CD14-positive monocyte (primary cell): ENCODE data around the gene ADPRM. TPM values are rescaled to one million over a fixed set of nuclear protein-coding genes. Genes with fewer than 3 reads are reported as not detected.

Source experiments
- DNase-seq, 3 donors: peaks; one replicate each; pipeline ENCODE4 v3.0.0-alpha.2; 2011 to 2022
- H2AFZ ChIP-seq: 2 replicates; pipeline ENCODE4 v1.6.0; 2012; ENCODE audit warnings: mild to moderate bottlenecking, low read depth, low read length, inconsistent platforms; ENCODE audit not compliant: insufficient read depth, poor library complexity, severe bottlenecking
- H3K27ac ChIP-seq, 2 donors: 1 replicate in 1 of 2; 2 replicates in 1 of 2; pipeline ENCODE4 v1.5.1; 2012 to 2013; ENCODE audit warnings: low read length in 2 of 2, control low read depth in 1 of 2, inconsistent platforms in 1 of 2, low read depth in 1 of 2, mild to moderate bottlenecking in 1 of 2
- H3K27me3 ChIP-seq, 2 donors: one replicate each; pipeline versions ENCODE4 v1.6.0 to v1.6.1; 2011 to 2013; ENCODE audit warnings: low read length in 2 of 2; ENCODE audit not compliant: control insufficient read depth in 2 of 2, insufficient read depth in 2 of 2
- H3K36me3 ChIP-seq, 2 donors: replicated peaks in 1 of 2; 1 replicate in 1 of 2; 2 replicates in 1 of 2; pipeline versions ENCODE4 v1.5.1 to v1.6.1; 2012 to 2013; ENCODE audit warnings: low read length in 2 of 2, control low read depth in 1 of 2, inconsistent platforms in 1 of 2, mild to moderate bottlenecking in 1 of 2; ENCODE audit not compliant: insufficient read depth in 2 of 2, control insufficient read depth in 1 of 2
- H3K4me1 ChIP-seq, 2 donors: 1 replicate in 1 of 2; 2 replicates in 1 of 2; pipeline versions ENCODE4 v1.5.1 to v1.6.1; 2012 to 2013; ENCODE audit warnings: low read length in 2 of 2, control low read depth in 1 of 2, inconsistent platforms in 1 of 2, mild to moderate bottlenecking in 1 of 2, moderate library complexity in 1 of 2; ENCODE audit not compliant: insufficient read depth in 2 of 2, control insufficient read depth in 1 of 2
- H3K4me2 ChIP-seq: replicated peaks from 2 replicates; pipeline ENCODE3; 2012; ENCODE audit warnings: low read length, moderate library complexity, mild to moderate bottlenecking; ENCODE audit not compliant: poor library complexity, severe bottlenecking; ENCODE audit errors: extremely low read depth
- H3K4me3 ChIP-seq, 3 experiments: fragments of 200-600 bp in 1 of 3; sonication (generic) in 1 of 3; replicated peaks in 1 of 3; 1 replicate in 2 of 3; 2 replicates in 1 of 3; pipeline ENCODE4 v1.5.1; 2011 to 2013; ENCODE audit warnings: low read length in 3 of 3, mild to moderate bottlenecking in 3 of 3, control low read depth in 2 of 3, low read depth in 2 of 3, inconsistent platforms in 1 of 3, moderate library complexity in 1 of 3
- H3K79me2 ChIP-seq: 2 replicates; pipeline ENCODE4 v1.6.0; 2012; ENCODE audit warnings: mild to moderate bottlenecking, control low read depth, inconsistent platforms, low read length, moderate library complexity; ENCODE audit not compliant: insufficient read depth
- H3K9ac ChIP-seq: 2 replicates; pipeline ENCODE4 v1.6.0; 2017; ENCODE audit warnings: low read length, mild to moderate bottlenecking; ENCODE audit not compliant: insufficient read depth, poor library complexity, severe bottlenecking
- H3K9me3 ChIP-seq, 2 donors: replicated peaks in 1 of 2; 1 replicate in 1 of 2; 2 replicates in 1 of 2; pipeline versions ENCODE4 v1.5.1 to v1.6.1; 2012 to 2013; ENCODE audit warnings: low read length in 2 of 2, control low read depth in 1 of 2; ENCODE audit not compliant: control insufficient read depth in 1 of 2, insufficient read depth in 1 of 2
- H4K20me1 ChIP-seq: 2 replicates; pipeline ENCODE4 v1.6.0; 2012; ENCODE audit warnings: mild to moderate bottlenecking, low read length, control low read depth, moderate library complexity; ENCODE audit not compliant: insufficient read depth
- H3K27ac Mint-ChIP-seq, 7 donors: one replicate each; pipeline ENCODE4 v1.8.0; 2020; ENCODE audit warnings: mild to moderate bottlenecking in 7 of 7, mixed read lengths in 7 of 7, moderate library complexity in 6 of 7, inconsistent platforms in 2 of 7
- H3K27me3 Mint-ChIP-seq, 3 donors: one replicate each; pipeline ENCODE4 v1.8.0; 2021 to 2022; ENCODE audit warnings: low read depth in 3 of 3, mild to moderate bottlenecking in 3 of 3, mixed read lengths in 3 of 3, moderate library complexity in 3 of 3, inconsistent platforms in 1 of 3
- H3K36me3 Mint-ChIP-seq, 2 donors: one replicate each; pipeline ENCODE4 v1.8.0; 2020; ENCODE audit warnings: mixed read lengths in 2 of 2, inconsistent platforms in 1 of 2, mild to moderate bottlenecking in 1 of 2
- H3K4me1 Mint-ChIP-seq: one replicate; pipeline ENCODE4 v1.8.0; 2020; ENCODE audit warnings: mild to moderate bottlenecking, mixed read lengths
- H3K4me3 Mint-ChIP-seq, 2 donors: one replicate each; pipeline ENCODE4 v1.8.0; 2020; ENCODE audit warnings: mild to moderate bottlenecking in 2 of 2, mixed read lengths in 2 of 2, moderate library complexity in 1 of 2
- H3K9me3 Mint-ChIP-seq, 7 donors: one replicate each; pipeline ENCODE4 v1.8.0; 2020 to 2022; ENCODE audit warnings: mixed read lengths in 7 of 7, mild to moderate bottlenecking in 6 of 7, moderate library complexity in 6 of 7, inconsistent platforms in 2 of 7
- CTCF ChIP-seq: fragments of 200-600 bp; IDR thresholded peaks from one replicate; pipeline ENCODE4 v1.8.0; 2022; ENCODE audit warnings: antibody characterized with exemption, mild to moderate bottlenecking
- WGBS: methylation state at CpG from one replicate; pipeline ENCODE4 v1.1.5; 2013; ENCODE audit warnings: missing lambda C conversion rate; ENCODE audit not compliant: insufficient coverage; 5-methylcytosine and 5-hydroxymethylcytosine counted together
- intact Hi-C, 2 donors: fragments of 100-400 bp; cut with micrococcal nuclease; formaldehyde crosslinking; loops; one replicate each; pipeline versions ENCODE4 v1.15.0 to v1.15.1; 2023
- polyA plus RNA-seq, 3 donors: library from polyadenylated mRNA; depleted of rRNA in 1 of 3; unstranded in 2 of 3; stranded (reverse) in 1 of 3; fragments of 300-500 nt in 2 of 3; fragments of >200 nt in 1 of 3; fragmentation: Illumina TruSeq in 2 of 3; gene quantifications; 1 replicate in 2 of 3; 2 replicates in 1 of 3; pipeline ENCODE4 v1.2.3, GENCODE V29; 2012 to 2021

ADPRM gene
- polyA plus RNA-seq, 3 donors: 6.0 to 9.3 (median 7.5) TPM

- no peaks in the 10 kb centered on the region for H3K27me3 ChIP-seq
- H3K27ac Mint-ChIP-seq: peak overlapping the region in 1 of 7 donors; percentile 46
- TF ChIP-seq CTCF: no peak
These were observed 28.6 kb upstream of the ADPRM start for GRCh38 chr17:10668775-10669174.

DNA sequence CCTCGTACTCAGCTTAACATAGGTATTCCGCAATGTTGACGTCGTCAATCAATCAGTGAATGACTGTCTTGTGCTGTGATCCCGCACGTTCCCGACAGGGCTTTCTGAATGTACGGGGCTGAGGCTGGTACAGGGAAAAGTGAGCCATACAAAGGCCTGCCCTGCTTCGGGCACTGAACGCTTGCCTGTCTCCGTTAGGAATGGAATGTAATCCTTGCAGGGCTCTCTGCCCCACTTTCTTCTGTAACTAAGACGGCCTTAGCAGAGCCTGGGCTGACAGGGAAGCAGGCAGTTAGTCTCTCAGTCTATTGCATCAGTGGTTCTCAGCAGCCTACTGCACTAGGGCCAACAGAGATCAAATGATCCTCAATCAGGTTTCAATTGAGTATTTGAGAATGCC lies 24.1 kb upstream of the ADPRM start:
- H3K27me3 ChIP-seq: no peaks in the 10 kb centered on the region
- Mint-ChIP-seq H3K9me3 (no peaks in the 10 kb centered on the region), H3K36me3 (peaks cover 39 to 51% of the 10 kb centered on the region in 2 donors)

More at GRCh38 chr17:10668775-10669174, 28.6 kb upstream of the ADPRM start:
- H3K4me3 ChIP-seq: no peak overlapping the region
- no peak overlapping the region for H3K27ac ChIP-seq
- peaks cover 0 to 7% of the 10 kb centered on the region in 2 donors for H3K36me3 ChIP-seq
- H2AFZ ChIP-seq: no peak overlapping the region
- DNase-seq: no peak
- H3K36me3 Mint-ChIP-seq: peaks cover 14 to 20% of the 10 kb centered on the region in 2 donors
- H3K9me3 ChIP-seq: no peaks in the 10 kb centered on the region
- no peak overlapping the region for H3K4me2 ChIP-seq
- no peaks in the 10 kb centered on the region for H4K20me1 ChIP-seq
- no peak overlapping the region for H3K9ac ChIP-seq
- H3K79me2 ChIP-seq: no peaks in the 10 kb centered on the region
- H3K4me1 Mint-ChIP-seq: no peaks in the 10 kb centered on the region
- H3K4me1 ChIP-seq: no peaks in the 10 kb centered on the region
- no peaks in the 10 kb centered on the region for H3K27me3 Mint-ChIP-seq
- WGBS: no CpG with 5 or more reads among the region's 1 CpG
- no peaks in the 10 kb centered on the region for H3K9me3 Mint-ChIP-seq
- no peak overlapping the region for H3K4me3 Mint-ChIP-seq
- intact Hi-C loops: no loop called here

More for the DNA sequence above, 24.1 kb upstream of the ADPRM start:
- peaks cover 0 to 2% (median 0%) of the 10 kb centered on the region in 3 donors for H3K27me3 Mint-ChIP-seq
- intact Hi-C loops: no loop called here
- Histone ChIP-seq H3K4me2 (no peak overlapping the region), H4K20me1 (no peaks in the 10 kb centered on the region), H3K27ac (no peak overlapping the region), H2AFZ (no peak overlapping the region), H3K36me3 (peaks cover 21 to 50% of the 10 kb centered on the region in 2 donors), H3K9ac (no peak overlapping the region), H3K4me1 (no peaks in the 10 kb centered on the region), H3K79me2 (no peaks in the 10 kb centered on the region), H3K9me3 (no peaks in the 10 kb centered on the region), H3K4me3 (no peak overlapping the region)
- no peaks in the 10 kb centered on the region for H3K4me1 Mint-ChIP-seq
- no peak for TF ChIP-seq CTCF
- no peak overlapping the region for H3K4me3 Mint-ChIP-seq
- DNase-seq: no peak
- WGBS: 99% methylated on average over 12 of the region's 12 CpGs
- H3K27ac Mint-ChIP-seq: no peak overlapping the region
